Measurements from ENCODE around the gene MYO7B.
"Not testable (repeated sequence)": the region's sequence is repeated elsewhere in the genome, so short reads cannot be mapped to it uniquely, and the experiment has no call there.

Gene MYO7B

DNA sequence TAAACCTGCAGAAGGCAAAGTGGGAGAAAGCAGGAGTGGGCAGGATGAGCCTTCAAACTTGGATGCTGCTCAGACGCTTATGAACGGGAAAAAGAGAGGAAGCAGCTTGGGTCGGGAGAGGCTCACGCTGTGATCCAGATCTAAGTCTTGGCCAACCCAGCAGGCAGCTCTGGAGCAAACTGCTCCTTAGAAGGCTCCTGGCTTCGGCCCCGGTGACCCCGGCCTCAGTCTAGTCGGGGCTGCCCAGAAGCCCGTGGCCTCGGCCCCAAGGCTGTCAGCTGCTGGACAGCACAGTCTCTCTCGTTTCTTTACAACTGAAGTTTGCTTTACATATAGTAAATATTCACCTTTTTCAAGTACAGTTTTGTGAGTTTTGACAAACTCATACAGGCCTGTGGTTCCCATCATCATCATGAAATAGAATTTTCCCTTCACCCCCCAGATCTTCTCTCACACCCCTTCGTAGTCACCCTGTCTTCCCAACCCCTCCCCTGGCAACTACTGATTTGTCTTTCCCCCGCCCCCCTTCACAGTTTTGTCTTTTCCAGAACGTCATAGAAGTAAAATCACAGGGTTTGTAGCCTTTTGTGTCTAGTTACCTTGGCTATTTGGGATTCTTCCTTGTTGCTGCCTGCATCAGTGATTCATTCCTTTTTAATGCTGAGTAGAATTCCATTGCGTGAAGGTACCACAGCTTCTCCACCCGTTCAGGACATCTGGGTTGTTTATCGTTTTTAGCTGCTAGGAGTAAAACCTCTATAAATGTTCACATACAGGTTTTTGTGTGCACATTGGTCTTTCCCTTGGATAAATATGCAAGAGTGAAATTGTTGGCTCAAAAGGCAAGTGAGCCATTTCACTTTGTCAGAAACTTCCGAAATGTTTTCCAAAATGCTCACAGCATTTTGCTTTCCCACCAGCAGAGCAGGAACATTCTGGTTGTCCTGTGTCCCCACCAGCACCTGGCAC is 35.1 kb downstream of the MYO7B start:
- DNase-seq (ENCODE audit: insufficient read length, low spot score) (no peak), FAIRE-seq (no peak)

DNA sequence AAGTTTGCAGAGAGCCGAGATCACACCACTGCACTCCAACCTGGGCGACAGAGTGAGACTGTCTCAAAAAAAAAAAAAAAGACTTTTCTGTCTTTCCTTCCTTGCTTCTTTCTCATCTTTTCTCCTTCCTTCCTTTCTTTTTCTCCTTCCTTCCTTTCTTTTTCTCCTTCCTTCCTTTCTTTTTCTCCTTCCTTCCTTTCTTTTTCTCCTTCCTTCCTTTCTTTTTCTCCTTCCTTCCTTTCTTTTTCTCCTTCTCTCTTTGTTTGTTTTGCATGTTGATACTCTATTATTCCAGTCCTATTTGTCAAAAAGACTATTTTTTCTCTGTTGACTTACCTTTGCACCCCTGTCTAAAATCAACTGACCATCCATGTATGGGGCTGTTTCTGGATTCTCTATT is 36.9 kb downstream of the MYO7B start:
- DNase-seq (ENCODE audit: insufficient read length, low spot score); FAIRE-seq: not testable (repeated sequence)

DNA sequence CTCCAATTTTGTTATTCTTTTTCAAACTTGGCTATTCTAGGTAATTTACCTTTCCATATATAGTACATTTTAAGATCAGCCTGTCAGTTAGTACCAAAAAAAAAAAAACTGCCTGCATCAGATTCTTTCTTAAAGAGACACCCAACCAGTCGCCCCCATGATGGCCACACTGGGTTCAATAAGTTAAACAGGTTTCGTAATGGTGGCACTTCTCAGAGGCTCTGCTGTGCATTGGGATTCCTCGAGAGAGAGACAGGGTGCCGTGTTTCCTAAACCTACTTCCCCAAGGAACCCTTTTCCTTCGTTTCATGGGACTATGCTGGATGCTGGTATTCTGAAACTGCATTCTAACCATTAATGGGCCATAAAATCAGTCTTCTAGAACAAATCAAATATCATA is 37.4 kb downstream of the MYO7B start:
- no peak for FAIRE-seq
- DNase-seq (ENCODE audit: insufficient read length, low spot score) = no peak

DNA sequence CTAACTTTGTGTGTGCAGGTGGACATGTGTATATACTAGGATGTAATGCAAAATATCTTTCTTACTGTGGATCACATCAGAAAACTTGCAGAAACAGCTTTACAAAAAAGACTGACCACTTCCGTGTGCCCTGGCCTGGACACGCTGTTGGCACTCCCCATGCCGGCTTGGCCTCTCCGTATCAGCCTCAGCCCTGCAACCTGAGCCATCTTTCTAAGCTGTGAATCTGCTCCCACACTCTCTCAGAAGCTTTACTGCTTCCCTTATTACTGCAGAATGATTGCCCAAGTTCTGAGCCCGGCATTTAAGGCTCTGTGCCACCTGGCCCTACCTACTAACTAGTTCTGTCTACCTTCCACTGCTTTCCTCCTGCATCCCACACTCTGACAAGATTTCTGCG is 37.8 kb downstream of the MYO7B start:
- DNase-seq (ENCODE audit: insufficient read length, low spot score) = no peak
- no peak for FAIRE-seq

DNA sequence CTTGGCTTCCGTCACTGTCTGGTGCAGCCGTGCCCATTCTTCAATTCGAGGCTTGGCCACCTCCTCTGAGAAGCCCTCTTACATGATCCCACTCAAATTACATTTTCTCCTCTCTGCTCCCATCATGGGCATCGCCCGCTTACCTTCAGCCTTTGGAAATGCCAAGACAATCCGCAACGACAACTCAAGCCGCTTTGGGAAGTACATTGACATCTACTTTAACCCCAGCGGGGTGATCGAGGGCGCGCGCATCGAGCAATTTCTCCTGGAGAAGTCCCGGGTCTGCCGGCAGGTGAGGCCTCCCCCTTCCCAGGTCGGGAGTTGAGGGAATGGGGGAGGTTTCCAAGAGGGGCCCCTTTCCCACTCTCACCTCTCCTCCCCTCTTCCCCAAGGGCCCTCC is 38.3 kb downstream of the MYO7B start:
- DNase-seq (ENCODE audit: insufficient read length, low spot score) (no peak), FAIRE-seq (no peak)

DNA sequence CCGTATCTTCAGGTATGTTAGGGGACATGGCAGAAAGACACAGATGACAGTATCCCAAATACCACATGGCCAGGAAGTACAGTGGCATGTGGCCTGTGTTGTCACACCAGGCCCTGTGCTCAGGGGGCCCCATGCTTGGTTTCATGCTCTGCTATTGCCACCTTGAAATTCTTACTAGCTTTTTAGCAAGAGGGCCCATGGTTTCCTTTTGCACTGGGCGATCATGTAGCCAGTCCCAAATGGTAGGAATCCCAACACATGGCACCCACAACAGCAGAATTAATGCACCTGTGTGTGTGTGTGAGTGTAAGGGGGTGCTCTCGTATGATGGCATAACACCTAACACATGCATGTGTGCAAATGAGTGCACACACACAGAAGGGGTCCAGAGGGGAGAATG is 39.2 kb downstream of the MYO7B start:
- no peak for FAIRE-seq
- DNase-seq (ENCODE audit: insufficient read length, low spot score) = no peak

DNA sequence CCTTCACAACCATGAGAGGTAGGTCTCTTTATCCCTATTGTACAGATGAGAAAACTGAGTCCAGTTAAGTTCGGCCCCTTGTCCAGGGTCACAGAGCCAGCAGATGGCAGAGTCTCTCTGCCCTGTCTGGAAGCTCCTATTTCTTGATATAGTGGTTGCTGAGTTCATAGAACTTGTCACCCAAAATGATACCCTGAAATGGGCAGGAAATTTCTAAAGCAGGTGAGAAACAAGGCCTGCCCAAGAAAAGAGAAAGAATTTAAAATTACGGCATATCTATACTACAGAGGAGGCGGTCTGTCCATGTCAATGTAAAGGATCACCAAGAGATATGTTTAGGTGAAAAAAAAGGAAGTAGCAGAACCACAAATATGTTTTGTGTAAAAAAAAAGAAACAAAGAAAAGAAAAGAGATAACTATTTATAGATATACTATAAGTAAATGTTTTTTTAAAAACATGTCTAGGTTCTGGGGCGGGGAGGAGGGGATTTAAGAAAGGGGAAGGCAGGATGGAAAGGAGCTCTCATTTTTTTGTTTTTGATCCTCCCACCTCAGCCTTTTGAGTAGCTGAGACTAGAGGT is 39.8 kb downstream of the MYO7B start:
- DNase-seq (ENCODE audit: insufficient read length, low spot score) (no peak), FAIRE-seq (no peak)

DNA sequence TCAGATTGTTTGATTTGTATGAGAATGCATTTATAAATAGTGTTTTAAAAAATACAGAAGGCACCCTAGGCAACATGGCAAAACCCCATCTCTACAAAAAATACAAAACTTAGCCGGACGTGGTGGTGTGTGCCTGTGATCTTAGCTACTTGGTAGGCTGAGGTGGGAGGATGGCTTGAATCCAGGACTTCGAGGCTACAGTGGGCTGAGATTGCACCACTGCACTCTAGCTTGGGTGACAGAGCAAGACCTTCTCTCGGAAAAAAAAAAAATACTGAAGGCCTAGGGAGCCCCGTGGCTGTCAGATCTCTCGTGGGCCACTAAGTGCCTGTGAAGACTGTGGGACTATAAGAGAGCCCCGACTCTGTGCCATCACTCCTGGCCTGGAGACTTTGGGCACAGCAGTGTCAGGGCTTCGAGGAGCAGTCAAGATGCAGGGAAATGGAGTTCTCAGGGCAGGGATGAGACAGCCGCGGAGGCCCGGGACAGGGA is 40.5 kb downstream of the MYO7B start:
- FAIRE-seq (no peak), DNase-seq (ENCODE audit: insufficient read length, low spot score) (no peak)

DNA sequence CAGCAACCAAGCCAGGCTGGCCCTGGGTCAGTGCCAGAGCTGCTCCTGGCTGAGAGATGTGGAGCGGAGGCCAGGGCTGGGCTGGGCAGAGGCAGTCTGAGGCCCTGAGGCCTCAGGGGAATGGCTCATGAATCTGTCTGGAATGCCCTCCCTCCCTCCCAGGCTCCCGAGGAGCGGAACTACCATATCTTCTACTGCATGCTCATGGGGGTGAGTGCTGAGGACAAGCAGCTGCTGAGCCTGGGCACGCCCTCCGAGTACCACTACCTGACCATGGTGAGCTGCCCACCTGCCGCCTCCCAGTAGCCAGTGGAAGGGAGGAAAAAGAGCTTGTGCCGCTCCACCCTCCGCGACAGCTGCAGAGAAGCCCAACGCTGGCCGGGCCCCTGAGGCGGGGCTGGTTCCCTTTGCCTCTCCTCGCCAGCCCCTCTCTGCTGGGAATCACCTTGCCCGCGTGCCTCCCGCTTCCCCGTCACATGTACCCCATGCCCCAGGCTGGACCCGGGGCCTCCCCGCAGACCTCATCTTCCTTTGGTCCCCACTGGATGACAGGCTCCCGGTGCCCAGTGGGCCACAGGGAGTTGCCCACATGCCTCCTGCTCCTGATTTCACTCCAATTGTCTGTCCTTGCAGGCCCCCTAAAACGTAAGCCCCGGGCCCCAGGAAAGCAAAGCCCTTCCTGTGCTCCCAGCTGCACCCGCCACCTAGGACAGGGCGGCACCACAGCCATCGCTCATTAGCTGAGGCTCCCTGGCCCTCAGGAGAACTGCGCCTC is 41.1 kb downstream of the MYO7B start:
- no peak for DNase-seq (ENCODE audit: insufficient read length, low spot score)
- no peak for FAIRE-seq

DNA sequence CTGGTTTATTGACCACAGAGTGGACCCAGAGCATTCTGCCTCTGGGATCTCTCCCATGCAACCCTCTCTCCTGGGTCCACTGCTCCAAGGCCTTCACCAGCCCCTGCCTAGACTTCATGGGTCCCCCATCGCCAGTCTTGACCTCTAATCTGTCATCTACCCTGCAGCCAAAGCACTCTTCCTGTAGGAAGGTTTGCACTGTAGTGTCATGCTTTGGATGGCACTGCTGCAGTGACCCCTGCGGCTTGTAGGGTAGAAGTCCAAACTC is 41.7 kb downstream of the MYO7B start:
- DNase-seq (ENCODE audit: insufficient read length, low spot score) (no peak), FAIRE-seq (no peak)

DNA sequence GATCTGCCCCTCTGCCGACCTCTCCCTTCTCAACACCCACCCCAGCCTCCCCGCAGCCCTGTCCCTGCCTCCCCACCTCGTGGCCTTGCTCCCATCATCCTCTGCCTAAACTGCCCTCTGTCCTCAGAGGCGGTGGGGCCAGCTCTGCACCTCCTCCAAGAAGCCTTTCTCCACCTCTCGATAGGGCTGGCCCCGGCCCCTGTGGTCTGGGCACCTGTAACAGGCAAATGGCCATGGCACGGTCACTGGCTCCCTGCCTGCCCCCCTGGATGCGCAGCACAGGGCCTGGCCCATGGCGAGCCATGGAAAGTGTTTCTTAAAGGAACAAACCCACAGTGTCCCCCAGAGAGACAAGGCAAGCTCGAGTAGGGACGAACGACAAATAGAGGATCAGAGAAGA is 42.0 kb downstream of the MYO7B start:
- DNase-seq (ENCODE audit: insufficient read length, low spot score) = no peak
- no peak for FAIRE-seq

DNA sequence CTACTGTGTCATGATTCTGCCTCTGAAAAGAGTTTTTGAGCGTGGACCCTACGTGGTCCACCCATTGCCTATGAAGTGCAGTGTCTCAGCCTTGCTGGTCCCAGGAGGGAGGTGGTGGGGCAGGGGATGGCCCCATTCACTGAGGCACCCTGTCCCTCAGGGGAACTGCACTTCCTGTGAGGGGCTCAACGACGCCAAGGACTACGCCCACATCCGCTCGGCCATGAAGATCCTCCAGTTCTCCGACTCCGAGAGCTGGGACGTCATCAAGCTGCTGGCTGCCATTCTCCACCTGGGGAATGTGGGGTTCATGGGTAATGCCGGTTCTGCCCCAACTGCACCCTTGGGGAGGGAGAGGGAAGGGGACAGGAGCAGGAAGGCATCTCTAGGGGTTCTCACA is 42.5 kb downstream of the MYO7B start:
- FAIRE-seq (no peak), DNase-seq (ENCODE audit: insufficient read length, low spot score) (no peak)

DNA sequence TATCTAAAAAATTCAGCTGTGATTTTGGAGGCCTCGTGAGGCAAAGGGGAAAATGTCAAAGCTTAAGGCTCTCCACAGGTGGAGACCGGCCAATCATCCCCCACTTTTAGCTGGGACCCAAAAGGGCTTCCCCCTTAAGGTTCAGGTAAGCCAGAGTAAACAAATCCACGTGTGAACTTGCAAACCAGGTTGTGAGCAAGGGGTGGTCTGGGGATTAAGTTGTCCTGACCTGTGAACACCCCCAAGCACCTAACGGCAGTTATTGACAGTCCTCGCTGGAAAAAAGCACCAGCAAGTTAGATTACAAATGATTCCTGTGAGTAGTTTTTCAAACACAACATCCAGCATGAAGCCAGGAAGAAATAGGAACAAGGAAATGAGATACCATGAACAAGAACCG is 42.9 kb downstream of the MYO7B start:
- DNase-seq (ENCODE audit: insufficient read length, low spot score) = no peak
- FAIRE-seq = no peak

DNA sequence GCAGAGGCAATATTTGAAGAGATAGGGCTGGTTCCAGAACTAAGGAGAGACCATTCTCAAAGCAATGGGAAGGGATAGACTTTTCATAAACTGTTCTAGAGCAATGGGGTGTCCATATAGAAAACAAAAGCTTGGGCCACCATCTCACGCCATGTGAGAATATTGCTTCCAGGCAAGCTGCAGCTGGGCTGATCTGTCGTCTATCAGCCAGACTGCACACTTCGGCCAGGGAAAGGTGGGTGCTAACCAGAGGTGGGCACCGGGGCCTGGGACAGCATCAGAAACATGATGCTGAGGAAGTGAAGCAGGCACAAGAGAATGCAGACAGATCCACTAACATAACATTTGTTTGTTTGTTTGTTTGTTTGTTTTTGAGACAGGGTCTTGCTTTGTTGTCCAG is 43.7 kb downstream of the MYO7B start:
- no peak for DNase-seq (ENCODE audit: insufficient read length, low spot score)
- no peak for FAIRE-seq

DNA sequence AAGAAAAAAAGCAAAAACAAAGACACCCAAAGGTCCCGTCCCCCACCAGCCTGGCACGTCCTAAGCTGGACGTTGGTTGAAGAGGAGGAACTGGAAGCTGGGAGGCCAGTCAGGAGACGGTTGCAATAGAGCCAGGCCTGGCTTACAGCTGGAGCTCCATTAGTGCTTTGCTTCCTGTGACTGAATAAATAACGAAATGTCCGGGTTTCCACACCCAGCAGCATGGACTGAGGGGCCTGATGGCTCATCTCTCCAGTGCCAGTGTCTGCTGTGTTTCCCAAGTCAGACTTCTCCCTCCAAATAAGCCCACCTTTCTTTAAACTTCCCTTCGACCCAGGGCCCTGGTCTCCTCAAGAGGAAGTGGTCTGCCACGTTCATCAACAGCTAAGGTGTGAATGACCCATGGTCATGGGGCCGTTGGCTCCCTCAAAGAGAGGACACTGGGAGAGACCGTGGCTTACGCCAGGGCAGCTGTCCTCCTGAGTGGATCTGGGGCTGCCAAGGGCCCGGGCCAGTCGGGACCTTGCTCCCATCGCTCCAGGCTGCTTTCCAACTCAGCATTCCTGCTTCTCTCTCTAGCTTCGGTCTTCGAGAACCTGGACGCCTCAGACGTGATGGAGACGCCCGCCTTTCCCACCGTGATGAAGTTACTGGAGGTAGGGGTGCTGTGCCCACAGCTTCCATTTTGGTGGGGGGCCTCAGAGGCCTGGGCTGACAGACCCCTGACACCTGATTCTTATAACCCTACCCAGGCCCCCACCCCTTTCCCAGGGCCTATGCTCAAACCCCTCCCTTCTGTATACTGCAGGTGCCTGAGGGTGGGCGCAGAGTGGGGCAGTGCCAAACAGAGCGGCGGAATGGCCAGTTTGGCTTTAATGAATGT is 44.9 kb downstream of the MYO7B start:
- FAIRE-seq (no peak), DNase-seq (ENCODE audit: insufficient read length, low spot score) (no peak)

DNA sequence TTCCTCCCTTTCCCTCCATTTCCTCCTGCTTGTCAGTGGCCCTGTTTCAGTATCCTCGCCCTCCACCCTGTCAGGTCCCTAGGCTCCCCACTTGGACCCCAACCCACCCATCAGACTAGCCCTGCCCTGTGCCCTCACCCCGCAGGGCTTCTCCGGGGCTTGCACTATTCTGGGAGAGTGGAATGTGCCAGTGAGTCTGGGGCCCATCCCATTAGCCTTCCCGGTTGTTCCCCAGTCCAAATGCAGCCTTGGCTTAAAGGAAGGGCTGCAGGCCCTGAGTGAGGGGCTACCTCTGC is 45.5 kb downstream of the MYO7B start:
- DNase-seq (ENCODE audit: insufficient read length, low spot score) = no peak
- FAIRE-seq = no peak

DNA sequence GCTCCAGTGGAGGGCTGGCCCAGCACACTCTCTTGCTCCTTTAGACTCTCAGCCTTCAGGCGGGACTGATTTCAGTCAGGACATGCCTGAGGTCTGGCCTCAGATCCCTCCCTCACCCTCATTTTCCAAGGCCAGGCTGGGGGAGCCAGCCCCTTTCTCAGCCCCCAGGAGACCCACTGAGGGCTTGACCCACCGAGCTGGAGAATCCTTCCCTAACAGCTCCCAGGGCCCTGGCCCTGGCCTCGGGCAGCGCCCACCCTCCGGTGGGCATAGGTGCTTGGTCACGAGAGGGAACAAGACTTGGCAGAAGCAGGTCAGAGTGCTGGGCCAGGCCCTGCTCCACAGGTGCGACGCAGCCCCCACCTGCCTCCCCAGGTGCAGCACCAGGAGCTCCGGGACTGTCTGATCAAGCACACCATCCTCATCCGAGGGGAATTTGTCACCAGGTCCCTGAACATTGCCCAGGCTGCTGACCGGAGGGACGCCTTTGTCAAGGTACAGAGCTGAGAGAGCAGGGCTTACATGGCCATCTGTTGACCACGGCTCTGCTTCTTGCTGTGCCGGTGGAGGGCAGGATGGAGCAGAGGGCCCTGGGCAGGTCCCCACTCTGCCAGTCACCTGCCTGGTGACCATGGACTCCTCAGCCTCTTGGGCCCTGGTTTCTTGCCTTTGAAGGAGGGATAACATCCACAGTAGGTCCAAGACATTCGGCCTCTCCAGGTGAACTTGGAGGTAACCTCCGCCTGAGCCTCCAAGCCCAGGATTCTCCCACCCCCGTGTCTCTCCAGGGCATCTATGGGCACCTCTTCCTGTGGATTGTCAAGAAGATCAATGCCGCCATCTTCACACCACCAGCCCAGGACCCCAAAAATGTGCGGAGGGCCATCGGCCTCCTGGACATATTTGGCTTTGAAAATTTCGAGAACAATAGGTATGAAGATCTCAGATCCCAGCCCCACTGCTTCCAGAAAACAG is 46.3 kb downstream of the MYO7B start:
- DNase-seq (ENCODE audit: insufficient read length, low spot score) (no peak), FAIRE-seq (no peak)

DNA sequence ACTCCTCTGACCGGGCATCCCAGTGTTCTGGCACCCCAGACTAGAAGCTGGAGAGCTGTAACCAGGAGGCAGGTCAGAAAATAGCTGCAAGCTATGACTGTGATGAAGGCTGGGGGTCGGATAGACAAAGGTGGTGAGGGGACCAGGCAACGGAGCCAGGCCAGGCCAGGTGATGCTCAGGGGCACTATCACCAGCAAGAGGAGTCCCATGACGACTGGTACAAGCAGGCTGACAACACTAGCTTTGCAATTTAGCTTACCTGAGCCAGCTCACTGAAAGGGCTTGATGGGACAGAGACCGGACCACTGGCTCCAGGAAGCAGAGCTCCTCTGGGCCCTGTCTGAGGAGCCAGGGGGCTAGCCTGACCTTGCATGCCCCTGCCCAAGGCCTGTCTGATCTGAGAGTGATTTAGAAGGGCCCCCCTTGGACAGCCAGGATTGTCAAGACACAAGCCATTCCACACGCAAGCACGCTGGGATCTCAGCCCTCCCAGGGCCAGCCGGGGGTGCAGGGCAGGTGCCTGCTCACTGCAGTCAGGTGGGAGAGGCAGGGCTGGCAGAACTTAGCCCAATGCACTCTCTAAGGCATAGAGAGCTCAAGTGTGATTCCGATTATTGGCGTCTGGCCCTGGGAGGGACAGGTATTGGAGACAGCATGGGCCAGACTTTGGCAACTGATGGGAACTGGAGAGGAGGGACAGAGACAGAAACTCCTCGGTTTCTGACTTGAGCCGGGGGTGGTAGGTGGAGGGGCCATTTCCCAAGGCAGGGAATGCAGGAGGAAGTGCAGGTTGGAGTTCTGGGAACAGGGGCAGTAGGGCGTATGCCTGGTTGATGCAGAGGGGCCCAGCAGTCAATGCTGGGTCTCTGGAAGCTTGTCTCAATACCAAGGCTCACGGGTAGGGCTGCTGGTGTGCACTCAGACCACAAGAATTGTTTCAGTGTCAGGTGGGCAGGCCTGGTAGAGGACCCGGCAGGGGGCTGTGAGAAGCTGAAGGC is 47.7 kb downstream of the MYO7B start:
- no peak for FAIRE-seq
- DNase-seq (ENCODE audit: insufficient read length, low spot score) = no peak

DNA sequence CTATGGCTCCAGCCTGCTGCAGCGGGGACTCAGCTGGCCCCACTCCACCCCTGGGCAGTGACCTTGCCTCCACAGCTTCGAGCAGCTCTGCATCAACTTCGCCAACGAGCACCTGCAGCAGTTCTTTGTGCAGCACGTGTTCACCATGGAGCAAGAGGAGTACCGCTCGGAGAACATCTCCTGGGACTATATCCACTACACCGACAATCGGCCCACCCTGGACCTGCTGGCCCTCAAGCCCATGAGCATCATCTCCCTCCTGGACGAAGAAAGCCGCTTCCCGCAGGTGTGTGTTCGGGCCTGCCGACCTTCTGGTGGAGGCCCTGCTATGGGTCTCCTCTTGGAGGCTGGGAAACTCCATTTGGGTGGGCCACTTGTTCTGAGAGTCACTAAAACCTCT is 48.6 kb downstream of the MYO7B start:
- no peak for FAIRE-seq

More for the DNA sequence above, 48.6 kb downstream of the MYO7B start:
- DNase-seq (ENCODE audit: insufficient read length, low spot score) = no peak
